Stimulated activated CD4-positive, alpha-beta T cell treated with anti-CD3 and anti-CD28 coated beads, Interleukin-15, amount 100 ng/mL, for 48 hours (primary cell): Measurements from ENCODE around the gene IFIT5.
"Not testable (repeated sequence)": the region's sequence is repeated elsewhere in the genome, so short reads cannot be mapped to it uniquely, and the experiment has no call there.

Source experiments
- DNase-seq, 2 donors: peaks; one replicate each; pipeline ENCODE4 v3.0.0-alpha.2; 2020; ENCODE audit warnings: low read depth in 2 of 2

IFIT5 gene

GRCh38 chr10:89414146-89414878 lies at the start of gene IFIT5:
Gene IFIT5 (plus strand): TSS chr10:89414568. CDS start chr10:89414799, 231 bp downstream.
- DNase-seq: peak; percentile 24 to 35

- DNase-seq: no peak
These were observed 46.8 kb upstream of the IFIT5 start for GRCh38 chr10:89367529-89367928.

GRCh38 chr10:89368129-89368528 lies 46.2 kb upstream of the IFIT5 start:
- no peak for DNase-seq

- DNase-seq: no peak
These were observed 44.9 kb upstream of the IFIT5 start for GRCh38 chr10:89369156-89370105.

- DNase-seq: no peak
These were observed 43.3 kb upstream of the IFIT5 start for GRCh38 chr10:89371079-89371478.

- no peak for DNase-seq
These were observed 42.4 kb upstream of the IFIT5 start for GRCh38 chr10:89371987-89372386.

- no peak for DNase-seq
These were observed 40.3 kb upstream of the IFIT5 start for GRCh38 chr10:89373916-89374711.

GRCh38 chr10:89374713-89375141 lies 39.6 kb upstream of the IFIT5 start:
- DNase-seq: no peak

- DNase-seq: no peak
These were observed 36.4 kb upstream of the IFIT5 start, which contains the start of gene IFIT1B for GRCh38 chr10:89377705-89378637. Gene IFIT1B (plus strand): TSS chr10:89378056. CDS start chr10:89378136, 80 bp downstream.

GRCh38 chr10:89379103-89379502 lies 35.3 kb upstream of the IFIT5 start:
- no peak for DNase-seq

- no peak for DNase-seq
These were observed 31.6 kb upstream of the IFIT5 start for GRCh38 chr10:89382757-89383156.

GRCh38 chr10:89384474-89385340 lies 29.7 kb upstream of the IFIT5 start:
- DNase-seq: no peak

- no peak for DNase-seq
These were observed 25.6 kb upstream of the IFIT5 start for GRCh38 chr10:89388806-89389205.

GRCh38 chr10:89389254-89389653 lies 25.1 kb upstream of the IFIT5 start:
- DNase-seq: no peak

- DNase-seq: no peak
These were observed 23.7 kb upstream of the IFIT5 start for GRCh38 chr10:89390476-89391225.

GRCh38 chr10:89391226-89391576 lies 23.2 kb upstream of the IFIT5 start:
- not testable (repeated sequence) for DNase-seq

- DNase-seq: no peak
These were observed 22.2 kb upstream of the IFIT5 start, which contains the start of gene IFIT1 for GRCh38 chr10:89391907-89392756. Gene IFIT1 (plus strand): TSS chr10:89392623. CDS start chr10:89392713, 90 bp downstream.

- no peak for DNase-seq
These were observed 21.4 kb upstream of the IFIT5 start for GRCh38 chr10:89392974-89393373.
